Inflammatory macrophage (primary cell): ENCODE results near the gene COL23A1.

Source experiments
- DNase-seq, 2 donors: peaks; one replicate each; pipeline ENCODE4 v3.0.0-alpha.2; 2020 to 2022

Gene COL23A1

DNA sequence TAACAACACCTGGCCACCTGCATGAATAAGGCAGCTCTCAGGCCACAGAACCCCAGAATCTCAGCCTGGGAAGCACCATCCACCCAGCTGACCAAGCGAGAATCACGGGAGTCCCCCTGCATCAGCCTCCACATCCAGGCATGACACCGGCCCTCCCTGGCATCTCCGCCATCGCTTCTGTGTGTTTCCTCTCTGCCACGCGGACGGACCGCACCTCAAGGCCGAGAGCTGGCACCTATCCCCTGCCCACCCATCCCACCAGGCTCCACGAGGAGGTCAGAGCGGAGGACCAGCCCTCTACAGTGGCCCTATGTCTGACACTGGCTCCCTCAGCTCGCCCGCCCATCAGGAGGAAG, 134.7 kb downstream of the COL23A1 start:
- no peak for DNase-seq

DNA sequence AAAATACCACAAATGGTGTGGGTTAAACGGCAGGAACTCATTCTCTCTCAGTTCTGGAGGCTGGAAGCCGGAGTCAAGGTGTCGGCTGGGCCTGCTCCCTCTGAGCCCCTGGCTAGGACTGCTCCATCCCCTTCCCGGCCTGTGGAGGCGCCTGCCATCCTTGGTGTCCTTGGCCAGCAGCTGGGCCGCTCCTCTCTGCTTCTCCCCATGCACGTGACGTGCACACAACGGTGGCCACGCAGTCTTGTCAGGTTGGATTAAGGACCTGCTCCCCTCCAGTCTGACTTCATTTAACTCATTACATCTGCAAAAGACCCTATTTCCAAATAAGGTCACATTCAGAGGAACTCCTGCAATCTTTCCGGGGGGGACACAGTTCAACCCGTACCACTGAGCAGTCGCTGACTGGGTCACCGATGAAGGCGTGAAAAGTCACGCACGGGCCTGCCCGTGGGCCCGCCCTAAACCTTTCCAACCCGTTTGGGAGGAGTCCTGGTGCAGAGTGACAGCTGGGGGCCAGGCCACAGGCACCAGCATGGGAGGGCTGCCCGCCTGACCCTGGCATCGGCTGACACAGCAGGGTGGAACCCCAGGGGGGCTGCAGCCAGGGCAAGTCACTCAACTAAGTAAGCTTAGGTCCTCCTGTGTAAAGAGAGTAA, 135.2 kb downstream of the COL23A1 start:
- no peak for DNase-seq

DNA sequence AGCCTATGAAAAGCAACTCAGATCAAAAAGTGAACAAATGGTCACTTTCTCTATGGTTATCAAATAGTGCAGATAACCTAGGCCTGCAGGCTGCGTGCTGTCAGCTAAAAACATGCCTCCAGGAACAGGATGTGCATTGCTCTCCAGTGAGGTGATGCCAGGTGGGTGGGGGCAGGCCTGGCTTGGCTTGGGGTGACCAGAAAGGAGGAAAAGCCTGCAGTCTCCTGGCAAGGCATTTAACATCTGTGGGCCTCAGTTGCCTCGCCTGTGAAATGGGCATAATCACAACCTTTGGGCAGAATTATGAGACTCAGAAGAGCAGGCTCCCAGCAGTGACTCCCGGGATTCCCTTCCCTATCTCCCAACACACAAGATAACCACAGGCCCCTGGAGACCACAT, 135.9 kb downstream of the COL23A1 start:
- no peak for DNase-seq

DNA sequence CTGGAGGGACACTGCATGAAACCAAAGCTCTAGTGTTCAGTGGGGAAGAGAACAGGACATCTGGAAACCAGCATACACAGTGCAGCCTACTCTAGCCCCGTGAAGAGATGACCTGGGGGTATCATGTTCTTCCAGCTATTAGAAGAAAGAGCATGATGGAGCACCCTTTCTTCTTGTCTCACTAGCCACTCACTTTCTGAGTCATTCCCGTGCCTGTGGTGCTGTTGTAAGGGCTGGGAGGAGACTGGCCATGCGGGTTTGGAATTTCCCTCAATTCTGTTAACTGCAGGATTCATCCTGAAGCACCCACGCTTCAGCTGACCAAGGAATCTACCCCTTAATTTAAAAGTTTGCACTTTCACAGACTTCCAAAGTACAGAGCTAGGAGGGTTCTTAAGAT, 137.0 kb downstream of the COL23A1 start:
- peak in 1 of 2 donors; percentile 71 for DNase-seq

DNA sequence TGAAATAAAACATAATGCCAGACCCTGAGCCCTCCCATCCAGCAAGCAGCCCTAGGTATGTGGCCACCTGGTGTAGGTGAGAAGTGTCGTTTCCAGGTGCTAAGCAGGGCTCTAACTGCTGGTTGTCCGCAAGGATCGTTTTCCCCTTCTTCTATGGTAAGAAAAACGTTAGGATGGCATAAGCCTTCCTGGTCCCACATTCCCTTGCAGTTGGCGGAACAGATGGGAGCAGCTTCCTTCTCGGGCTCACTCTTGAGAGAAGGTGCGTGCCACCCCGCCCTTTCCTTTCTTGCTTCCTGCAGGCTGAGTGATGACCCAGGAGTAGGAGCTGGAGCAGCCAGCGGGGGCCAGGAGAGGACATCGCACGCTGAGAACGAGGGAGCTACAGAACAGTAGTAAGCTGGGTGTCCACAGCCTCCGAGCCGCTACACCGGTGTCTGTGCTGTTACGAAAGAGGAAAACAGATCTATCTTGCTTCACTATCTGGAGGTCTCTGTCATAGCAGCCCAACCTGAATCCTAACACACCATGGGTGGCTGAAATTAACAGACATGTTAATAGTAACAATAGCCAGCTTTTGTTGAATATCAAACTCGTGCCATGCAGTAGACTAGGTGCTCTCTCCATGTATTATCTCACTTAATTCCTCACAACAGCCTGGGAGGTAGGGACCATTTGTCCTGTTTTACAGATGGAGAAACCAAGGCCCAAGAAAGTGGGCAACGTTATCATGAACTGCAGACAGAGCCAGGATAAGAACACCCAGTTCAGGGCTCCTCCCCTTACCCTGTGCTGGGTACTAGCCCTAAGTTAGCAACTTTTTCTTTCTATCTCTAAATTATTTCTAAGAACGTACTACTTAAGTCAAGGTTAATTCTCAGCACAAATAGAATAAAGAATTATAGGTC, 139.8 kb downstream of the COL23A1 start:
- DNase-seq, result no peak

DNA sequence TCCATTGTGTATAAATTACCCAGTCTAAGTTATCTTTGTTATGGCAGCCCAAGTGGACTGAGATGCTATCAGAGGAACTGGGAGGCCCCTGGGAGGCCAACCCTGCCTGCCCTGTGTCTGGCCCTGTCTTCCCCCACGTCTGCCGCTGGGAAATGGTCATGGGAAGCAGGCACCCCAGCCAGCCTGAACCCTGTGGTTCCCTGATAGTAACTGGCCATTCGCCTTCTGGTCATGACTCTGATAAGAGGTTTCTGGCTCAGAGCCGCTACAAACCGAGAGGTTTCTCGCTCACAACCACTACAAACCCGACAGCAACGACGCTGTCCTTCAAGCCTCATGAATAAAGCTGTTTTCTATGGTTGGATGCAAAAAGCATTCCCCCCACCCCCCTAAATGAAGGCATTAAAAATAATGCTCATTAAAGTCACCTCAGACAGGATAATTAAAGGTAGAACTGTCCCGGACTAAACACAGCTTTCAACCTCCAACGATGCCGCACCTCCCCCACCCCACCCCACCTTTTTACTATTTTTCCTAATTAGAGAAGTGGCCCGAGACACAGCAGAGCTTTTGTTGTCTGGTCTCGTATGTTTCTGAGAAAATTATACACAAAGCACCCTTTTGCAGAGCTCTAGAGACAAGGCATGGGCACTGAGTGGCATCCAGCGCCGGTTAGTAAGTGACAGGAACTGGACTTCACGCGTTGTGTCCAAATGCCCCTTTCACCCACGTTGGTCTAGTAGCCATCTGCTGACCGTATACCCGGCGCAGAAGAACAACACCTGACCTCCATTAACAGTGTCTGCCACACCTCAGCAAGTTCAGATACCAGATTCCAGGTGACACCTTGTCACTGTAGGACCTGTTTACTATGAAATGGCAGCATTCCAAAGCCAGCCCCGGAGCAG, 140.8 kb downstream of the COL23A1 start:
- peak; percentile 28 to 77 for DNase-seq

DNA sequence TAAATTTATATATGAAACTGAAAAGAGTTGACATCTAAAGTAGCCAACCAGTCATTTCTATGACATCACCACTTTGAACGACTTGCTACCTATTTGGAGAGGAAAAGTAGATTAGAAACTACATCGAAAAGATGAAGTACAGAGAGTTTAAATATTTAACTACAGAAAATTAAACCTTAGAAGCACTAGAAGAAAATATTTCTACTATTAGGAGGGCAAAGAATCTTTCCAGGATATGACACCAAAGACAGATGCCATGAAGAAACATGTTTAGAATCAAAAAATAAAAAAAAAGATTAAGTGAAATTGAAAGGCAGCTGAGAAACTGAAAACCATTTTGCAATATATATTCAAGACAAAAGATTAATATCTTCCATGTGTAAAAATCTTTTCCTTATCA, 144.7 kb downstream of the COL23A1 start:
- no peak for DNase-seq

DNA sequence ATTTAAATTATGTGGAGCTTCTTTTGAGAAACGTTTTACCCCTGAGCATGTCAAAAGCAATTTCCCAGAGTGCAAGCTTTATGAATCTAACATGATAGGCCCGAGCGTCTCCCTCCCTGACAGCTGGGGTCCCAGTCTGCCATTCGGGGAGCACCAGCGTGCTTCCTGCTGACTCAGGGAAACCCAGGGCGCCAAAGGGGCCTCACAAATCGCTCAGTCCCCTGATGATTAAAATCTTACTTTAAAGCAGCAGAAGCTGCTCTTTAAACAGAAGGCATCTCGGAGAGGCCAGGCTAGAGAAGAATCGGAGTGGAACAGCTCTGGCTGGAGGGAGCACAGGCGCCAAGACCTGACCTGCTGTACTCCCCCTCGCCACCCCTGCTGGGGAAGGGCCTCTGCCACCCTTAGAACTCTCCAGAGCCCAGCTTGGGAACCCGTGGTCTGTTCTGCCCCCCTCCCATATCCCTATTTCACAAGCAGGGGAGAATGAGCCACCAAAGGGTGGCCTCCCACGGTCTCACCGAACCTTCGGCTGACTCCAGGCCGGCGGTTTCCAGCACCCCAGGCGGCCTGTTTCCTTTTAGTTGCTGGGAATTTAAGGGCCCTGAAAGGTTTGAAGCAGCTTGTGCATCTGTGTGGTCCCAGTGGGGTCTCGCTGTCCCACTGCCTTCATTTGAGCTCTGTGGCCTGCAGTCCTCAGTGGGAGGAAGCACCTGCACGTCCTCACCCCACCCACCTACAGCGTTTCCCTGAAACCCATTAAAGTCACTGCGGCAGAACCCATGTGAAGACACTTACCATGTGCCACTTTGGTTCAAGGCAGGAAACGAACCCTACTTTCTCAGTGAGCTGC, 147.6 kb downstream of the COL23A1 start:
- DNase-seq, result peak in 1 of 2 donors; percentile 26

DNA sequence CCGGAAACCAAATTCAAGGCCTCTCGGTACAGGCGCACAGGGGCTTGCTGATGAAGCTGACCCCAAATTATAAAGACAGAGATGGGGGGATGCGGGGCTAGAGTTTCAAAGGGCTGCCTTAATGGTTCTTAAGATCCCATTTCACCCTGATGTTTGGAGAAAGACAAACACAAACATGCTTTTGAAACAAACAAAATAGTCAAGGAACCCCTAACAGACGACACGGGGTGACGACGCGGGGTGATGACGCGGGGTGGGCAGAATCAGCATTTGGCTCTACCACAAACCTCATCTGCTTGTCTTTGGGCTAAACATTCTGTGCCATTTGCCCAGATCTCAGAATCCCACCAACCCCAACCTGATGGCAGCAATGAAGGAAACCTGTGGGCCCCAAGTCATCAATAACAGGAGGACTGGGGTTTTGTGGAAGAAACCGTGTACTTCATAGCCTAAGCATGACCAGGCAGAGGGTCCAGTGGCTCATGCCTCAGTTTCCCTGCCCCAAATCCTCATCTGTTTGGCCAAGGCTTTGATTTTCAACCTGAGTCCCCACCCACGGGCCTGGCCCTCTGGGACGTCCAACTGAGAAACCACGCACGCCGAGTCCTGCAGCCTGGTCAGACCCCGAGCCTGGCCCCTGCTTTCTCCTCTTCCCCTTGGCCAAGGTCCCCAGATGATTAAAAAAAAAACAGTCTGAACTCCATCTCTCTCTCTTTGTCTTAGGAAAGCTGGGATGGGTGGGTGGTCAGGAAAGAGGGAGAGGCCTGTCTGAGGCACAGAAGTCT, 148.5 kb downstream of the COL23A1 start:
- no peak for DNase-seq

DNA sequence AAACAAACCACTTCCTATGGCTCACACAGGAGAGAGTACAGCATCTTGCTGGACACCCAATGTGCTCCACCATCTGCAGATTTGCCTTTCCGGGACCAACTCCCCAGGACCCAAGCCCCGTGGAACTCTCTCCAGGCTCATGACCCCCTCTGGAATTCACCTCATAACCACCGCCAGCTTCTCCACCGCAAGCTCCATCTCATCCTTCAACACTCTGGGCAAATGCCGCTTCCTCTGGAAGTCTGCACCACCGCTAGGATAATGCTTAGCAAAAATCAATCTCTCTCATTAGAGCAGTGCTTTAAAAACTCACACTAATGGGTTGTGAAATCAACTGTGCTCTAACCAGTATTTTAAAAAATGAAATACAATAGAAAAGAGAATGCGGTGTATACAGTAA, 150.0 kb downstream of the COL23A1 start:
- no peak for DNase-seq

DNA sequence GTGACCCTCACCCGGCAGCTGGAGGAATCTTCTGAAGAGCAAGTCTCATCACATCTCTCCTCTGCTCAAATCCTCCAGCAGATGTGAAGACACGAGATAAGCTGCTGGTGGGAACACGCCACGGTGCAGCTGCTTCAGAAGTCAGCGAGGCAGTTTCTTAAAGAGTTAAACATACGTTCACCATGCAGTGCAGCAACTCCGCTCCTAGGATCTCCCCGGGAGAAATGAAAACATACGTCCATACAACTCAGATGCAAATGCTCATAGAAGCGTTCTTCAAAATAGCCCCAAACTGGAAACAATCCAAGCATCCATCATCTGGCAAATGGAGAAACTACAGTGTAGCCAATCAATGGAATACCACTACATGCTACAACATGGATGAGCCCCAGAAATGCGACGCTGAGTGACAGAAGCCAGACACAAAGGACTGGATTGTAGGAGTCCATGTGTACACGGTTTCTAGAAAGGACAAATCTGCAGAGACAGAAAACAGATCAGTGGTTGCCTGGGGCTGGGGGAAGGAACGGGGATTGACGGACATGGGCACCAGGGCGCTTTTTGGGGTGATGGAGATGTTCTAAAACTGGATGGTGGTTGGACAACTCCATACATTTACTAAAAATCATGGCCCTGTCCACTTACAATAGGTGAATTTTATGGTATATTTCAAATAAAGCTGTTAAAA, 150.6 kb downstream of the COL23A1 start:
- no peak for DNase-seq

DNA sequence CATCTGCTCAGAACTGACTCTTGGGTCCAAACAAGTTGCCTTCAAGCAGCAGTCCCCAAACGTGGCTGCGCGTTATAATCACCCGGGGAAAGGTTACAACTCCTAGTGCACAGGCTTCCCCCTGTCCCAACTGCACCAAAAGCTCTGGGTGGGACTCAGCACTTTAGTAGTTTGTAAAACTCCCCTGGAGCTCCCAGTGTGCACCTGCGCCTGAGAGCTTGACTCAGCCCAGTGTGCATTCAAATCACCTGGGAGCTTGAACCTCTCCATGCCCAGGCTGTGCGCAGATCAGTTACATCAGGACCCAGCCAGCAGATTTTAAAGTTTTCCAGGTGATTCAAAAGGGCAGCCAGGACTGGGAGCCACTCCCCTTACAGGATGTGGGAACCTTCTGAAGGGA, 151.4 kb downstream of the COL23A1 start:
- no peak for DNase-seq

DNA sequence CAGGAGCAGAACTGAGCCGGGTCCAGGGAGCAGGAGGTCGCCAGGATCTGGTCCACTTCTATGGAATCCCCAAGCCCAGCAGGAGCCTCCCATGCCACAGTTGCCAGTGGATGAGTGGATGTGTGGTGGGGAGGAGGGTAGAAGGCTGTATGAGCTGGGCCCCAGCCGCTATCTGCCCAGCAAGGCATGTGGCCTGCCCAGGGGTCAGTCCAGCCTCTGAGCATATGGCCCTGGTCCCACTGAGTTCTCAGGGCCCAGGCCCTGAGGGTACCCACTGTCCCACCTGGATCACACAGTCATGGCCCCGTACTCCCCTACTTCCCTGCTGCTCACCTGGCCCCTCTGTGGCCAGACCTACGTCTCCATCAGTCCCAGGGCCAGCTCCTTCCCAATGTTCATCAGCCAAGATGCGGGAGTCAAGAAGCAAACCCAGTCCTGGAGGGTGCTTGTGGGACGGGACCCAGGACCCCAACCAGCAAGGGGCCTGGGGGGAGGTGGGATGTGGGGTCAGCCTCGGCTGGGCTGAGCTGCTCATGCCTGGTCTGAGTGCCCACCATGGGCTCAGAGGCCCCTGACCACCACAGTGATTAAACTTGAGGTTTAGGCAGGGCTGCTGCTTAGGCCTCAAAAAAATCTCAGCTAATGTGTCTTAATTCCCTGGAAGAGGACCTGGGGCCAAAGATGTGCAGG, 152.7 kb downstream of the COL23A1 start:
- DNase-seq, result no peak

DNA sequence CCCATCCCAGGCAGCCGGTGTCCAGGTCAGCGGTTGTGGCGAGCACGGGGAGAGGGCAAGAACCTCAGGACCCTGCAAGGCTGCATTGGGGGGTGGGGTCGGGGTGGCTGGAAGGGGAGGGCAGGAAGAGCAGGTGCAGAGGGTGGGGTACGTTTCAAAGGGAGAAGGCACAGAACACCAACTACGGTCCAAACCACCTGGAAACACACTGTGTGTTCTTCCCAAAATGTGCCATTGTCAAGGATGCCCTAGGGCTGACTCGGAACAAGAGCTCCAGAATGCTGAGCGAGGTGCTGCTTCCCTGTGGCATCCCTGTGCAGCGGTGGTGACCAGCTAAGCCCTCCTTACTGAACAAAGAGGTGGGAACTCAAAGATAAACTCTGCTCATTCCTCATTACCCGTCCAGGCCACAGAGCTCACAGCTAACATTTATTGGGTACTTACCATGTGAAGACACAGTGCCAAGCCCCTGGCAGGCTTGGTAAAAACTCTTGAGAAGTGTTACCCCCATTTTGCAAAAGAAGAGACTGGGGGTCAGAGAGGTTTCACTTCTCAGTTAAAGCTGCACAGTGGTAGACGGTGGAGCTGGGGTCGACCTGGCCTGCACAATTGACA, 153.8 kb downstream of the COL23A1 start:
- no peak for DNase-seq

DNA sequence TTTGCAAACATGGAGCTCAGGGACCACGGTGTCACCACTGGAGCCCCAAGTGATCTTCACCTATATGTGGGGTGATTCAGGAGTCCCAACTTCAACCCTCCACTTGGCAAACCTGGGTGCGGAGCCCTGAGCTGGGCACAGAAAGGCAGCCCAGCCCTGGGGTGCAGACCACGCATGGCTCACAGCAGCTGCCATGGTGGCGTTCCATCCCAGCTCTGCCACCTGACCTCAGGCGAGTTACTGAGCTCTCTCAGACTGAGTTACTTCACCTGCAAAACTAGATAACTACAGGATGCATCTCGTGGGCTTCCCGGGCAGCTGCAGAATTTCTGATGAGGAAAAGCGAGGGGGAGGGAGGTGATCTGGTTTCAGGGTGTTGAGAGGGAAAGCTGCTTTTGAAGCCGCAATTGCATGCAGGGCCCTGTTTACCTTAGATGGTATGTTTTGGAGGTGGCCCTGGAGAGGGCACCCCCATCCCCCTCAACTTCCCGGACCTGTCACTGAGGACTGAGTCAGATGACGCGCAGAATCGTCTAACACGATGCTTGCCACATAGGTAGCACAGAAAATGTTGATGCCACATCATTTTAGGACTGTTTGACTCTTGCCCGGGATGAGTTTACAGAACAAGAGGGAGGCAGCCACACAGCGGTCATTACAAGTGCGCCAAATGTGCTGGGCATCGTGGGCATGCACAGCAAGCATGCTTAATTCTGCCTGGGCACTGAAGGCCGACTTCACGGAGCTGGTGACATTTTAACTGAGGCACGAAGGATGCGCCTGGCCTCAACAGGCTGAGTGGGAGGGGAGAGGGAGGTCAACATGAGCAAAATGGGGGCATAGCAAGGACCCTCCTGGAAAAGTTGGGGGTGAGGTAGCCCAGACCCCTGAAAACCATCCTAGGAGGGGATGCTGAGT, 154.6 kb downstream of the COL23A1 start:
- no peak for DNase-seq

DNA sequence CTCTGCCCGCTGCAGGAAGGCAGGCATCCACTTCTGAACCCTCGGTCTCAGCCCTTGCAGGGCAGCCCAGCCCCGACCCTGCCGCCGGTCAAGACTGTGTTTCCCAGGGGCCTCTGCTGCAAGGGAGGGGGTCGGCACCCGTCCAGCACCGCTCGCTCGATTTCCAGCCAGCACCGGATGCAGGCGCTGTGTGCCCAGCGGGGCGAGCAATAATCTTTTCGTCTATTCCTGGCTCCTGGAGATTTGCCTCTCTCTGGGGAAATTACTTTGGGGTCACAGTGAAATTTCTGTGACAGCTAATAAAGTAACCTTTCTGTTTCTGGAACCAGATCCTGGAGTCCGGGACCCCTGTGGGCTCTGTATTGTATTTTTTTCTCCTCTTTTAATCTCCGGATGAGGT, 155.3 kb downstream of the COL23A1 start:
- no peak for DNase-seq

DNA sequence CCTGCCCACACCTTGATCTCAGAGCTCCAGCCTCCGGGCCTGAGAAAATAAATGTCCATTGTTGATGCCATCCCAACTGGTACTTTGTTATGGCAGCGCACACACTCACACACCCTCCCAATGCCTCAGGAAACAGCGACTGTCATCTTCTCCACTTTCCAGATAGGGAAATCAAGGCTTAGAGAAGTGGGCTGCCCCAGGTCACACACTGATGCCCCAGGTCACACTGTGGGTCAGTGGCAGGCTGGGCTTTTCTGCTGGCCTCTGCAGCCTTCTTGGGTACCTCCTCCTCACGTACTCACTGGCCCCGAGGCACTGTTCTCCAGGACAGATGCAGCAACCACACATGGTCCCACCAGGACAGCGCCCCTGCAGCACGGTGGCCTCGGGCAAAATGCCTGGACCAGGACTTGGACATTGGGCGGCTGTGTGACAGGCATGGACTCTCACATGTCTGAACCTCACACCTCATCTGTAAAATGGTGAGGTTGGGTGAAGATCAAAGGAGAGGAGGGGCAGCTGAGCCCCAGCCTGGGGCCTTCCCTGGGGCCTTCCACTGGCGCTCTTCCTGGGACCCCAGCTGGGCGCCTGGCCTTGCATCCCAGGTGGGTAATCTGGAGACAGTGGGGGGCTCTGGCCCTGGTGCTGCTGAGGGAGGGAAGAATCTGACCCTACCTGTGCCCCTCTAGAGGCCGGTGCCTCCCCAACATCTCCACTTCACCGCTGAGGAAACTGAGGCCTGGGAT, 156.0 kb downstream of the COL23A1 start:
- DNase-seq, result no peak

DNA sequence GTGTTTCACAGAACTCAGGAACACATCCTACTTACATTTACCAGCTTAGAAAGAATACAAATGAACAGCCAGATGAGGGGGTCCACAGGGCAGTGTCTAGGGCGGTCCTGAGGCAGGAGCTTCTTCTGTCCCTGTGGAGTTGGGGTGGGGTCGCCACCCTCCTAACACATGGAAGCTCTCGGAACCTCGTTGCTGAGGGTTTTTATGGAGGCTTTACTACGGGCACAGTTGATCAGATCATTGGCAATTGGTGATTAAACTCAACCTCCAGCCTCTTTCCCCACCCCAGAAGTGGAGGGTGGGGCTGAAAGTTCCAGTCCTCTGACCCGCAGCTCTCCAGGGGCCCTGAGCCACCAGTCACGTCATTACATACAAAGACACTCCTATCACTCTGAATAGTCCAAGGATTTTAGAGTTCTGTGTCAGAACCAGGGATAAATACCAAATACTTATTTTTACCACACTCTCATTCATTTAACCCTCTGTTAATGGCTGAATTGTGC, 156.9 kb downstream of the COL23A1 start:
- no peak for DNase-seq
